Loucy (cell line): Measurements from ENCODE around the gene WDR1.

Source experiments
- EZH2phosphoT487 ChIP-seq: fragments of 200-600 bp; IDR thresholded peaks from 2 replicates; pipeline ENCODE4 v1.6.1; 2018; ENCODE audit warnings: antibody characterized with exemption, mild to moderate bottlenecking, moderate library complexity, borderline replicate concordance
- TF ChIP-seq, protein P1 (sequence below): fragments of 200-600 bp; sonication (generic); conservative IDR thresholded peaks from 2 replicates; pipeline ENCODE4 v1.5.1; 2014; ENCODE audit warnings: mild to moderate bottlenecking, antibody characterized with exemption, low read length

DNA sequence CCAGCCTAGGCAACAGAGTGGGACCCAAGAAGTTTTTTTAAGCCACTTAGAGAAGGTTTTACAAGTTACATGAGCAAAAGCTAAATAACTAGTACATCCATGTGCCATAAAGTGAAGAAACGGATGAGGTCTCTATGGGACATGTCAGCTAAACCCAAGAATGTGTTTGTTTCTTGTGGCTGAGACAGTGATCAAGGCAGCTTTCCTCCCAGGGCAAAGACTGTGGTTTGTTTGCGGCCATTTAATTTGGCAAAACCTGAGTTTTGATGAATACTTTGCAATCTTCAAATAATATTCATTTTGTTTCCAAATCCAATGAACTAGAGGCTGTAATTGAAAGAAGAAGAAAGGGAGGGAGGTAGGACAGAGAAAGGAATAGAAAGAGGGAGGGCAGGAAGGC is 50.4 kb downstream of the WDR1 start:
- TF ChIP-seq, protein P1, sequence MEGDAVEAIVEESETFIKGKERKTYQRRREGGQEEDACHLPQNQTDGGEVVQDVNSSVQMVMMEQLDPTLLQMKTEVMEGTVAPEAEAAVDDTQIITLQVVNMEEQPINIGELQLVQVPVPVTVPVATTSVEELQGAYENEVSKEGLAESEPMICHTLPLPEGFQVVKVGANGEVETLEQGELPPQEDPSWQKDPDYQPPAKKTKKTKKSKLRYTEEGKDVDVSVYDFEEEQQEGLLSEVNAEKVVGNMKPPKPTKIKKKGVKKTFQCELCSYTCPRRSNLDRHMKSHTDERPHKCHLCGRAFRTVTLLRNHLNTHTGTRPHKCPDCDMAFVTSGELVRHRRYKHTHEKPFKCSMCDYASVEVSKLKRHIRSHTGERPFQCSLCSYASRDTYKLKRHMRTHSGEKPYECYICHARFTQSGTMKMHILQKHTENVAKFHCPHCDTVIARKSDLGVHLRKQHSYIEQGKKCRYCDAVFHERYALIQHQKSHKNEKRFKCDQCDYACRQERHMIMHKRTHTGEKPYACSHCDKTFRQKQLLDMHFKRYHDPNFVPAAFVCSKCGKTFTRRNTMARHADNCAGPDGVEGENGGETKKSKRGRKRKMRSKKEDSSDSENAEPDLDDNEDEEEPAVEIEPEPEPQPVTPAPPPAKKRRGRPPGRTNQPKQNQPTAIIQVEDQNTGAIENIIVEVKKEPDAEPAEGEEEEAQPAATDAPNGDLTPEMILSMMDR, result no peak
- TF ChIP-seq EZH2phosphoT487, result no peak
